Mesenchymal stem cell (in vitro differentiated cells and primary cell): ENCODE data around the gene SMYD5.

Source experiments
- DNase-seq: peaks from one replicate; pipeline ENCODE4 v3.0.0-alpha.2; 2013
- H2AFZ ChIP-seq: one replicate; pipeline ENCODE4 v1.6.1; 2013; ENCODE audit warnings: low read depth, mild to moderate bottlenecking, control low read depth, inconsistent platforms, low read length, moderate library complexity
- H2AK5ac ChIP-seq: 2 replicates; pipeline ENCODE4 v1.6.1; 2013; ENCODE audit warnings: low read length, moderate library complexity, mild to moderate bottlenecking, inconsistent platforms; ENCODE audit not compliant: severe bottlenecking
- H2BK120ac ChIP-seq: one replicate; pipeline ENCODE4 v1.6.1; 2013; ENCODE audit warnings: low read depth, mild to moderate bottlenecking, inconsistent platforms, low read length, moderate library complexity
- H2BK12ac ChIP-seq, 2 experiments: one replicate each; pipeline ENCODE4 v1.6.1; 2013; ENCODE audit warnings: inconsistent platforms in 2 of 2, low read length in 2 of 2, mild to moderate bottlenecking in 2 of 2, moderate library complexity in 2 of 2, control low read depth in 1 of 2
- H2BK15ac ChIP-seq: one replicate; pipeline ENCODE4 v1.6.1; 2013; ENCODE audit warnings: mild to moderate bottlenecking, low read depth, inconsistent platforms; ENCODE audit not compliant: poor library complexity, severe bottlenecking
- H2BK5ac ChIP-seq: 2 replicates; pipeline ENCODE4 v1.6.1; 2013; ENCODE audit warnings: low read depth, mild to moderate bottlenecking, low read length, control low read depth, inconsistent platforms; ENCODE audit not compliant: poor library complexity, severe bottlenecking
- H3K14ac ChIP-seq, 2 experiments: one replicate each; pipeline ENCODE4 v1.6.1; 2013; ENCODE audit warnings: inconsistent platforms in 2 of 2, low read length in 2 of 2, control low read depth in 1 of 2, mild to moderate bottlenecking in 1 of 2, moderate library complexity in 1 of 2
- H3K18ac ChIP-seq, 2 experiments: one replicate each; pipeline ENCODE4 v1.6.1; 2013; ENCODE audit warnings: inconsistent platforms in 2 of 2, low read length in 2 of 2, control low read depth in 1 of 2, low read depth in 1 of 2, mild to moderate bottlenecking in 1 of 2
- H3K23ac ChIP-seq, 2 experiments: one replicate each; pipeline ENCODE4 v1.6.1; 2013; ENCODE audit warnings: inconsistent platforms in 2 of 2, low read length in 2 of 2, mild to moderate bottlenecking in 2 of 2, moderate library complexity in 2 of 2, control low read depth in 1 of 2
- H3K27ac ChIP-seq: 2 replicates; pipeline ENCODE4 v1.5.1; 2013; ENCODE audit warnings: mild to moderate bottlenecking, moderate library complexity, low read length, control low read depth, inconsistent platforms; ENCODE audit not compliant: poor library complexity, severe bottlenecking
- H3K27me3 ChIP-seq, 2 experiments: 2 replicates each; pipeline versions ENCODE4 v1.6.1 to v1.7.0; 2013; ENCODE audit warnings: low read length in 2 of 2, mild to moderate bottlenecking in 2 of 2, moderate library complexity in 2 of 2, control low read depth in 1 of 2, inconsistent platforms in 1 of 2; ENCODE audit not compliant: control insufficient read depth in 1 of 2, insufficient read depth in 1 of 2
- H3K36me3 ChIP-seq, 2 experiments: 2 replicates each; pipeline versions ENCODE4 v1.6.1 to v1.7.0; 2013; ENCODE audit warnings: low read length in 2 of 2, control low read depth in 1 of 2, inconsistent platforms in 1 of 2, low read depth in 1 of 2, mild to moderate bottlenecking in 1 of 2; ENCODE audit not compliant: insufficient read depth in 2 of 2, control insufficient read depth in 1 of 2
- H3K4ac ChIP-seq, 2 experiments: one replicate each; pipeline ENCODE4 v1.6.1; 2013; ENCODE audit warnings: inconsistent platforms in 2 of 2, low read length in 2 of 2, mild to moderate bottlenecking in 2 of 2, moderate library complexity in 2 of 2, control low read depth in 1 of 2, low read depth in 1 of 2
- H3K4me1 ChIP-seq: 2 replicates; pipeline ENCODE4 v1.6.1; 2013; ENCODE audit warnings: low read depth, low read length, control low read depth; ENCODE audit not compliant: control insufficient read depth, insufficient read depth
- H3K4me2 ChIP-seq: 2 replicates; pipeline ENCODE4 v1.6.1; 2013; ENCODE audit warnings: low read length, mild to moderate bottlenecking, inconsistent platforms; ENCODE audit not compliant: poor library complexity, severe bottlenecking
- H3K4me3 ChIP-seq, 2 experiments: 2 replicates each; pipeline versions ENCODE4 v1.5.1 to v1.7.0; 2013; ENCODE audit warnings: low read length in 2 of 2, mild to moderate bottlenecking in 2 of 2, control low read depth in 1 of 2, low read depth in 1 of 2; ENCODE audit not compliant: insufficient read depth in 1 of 2
- H3K79me1 ChIP-seq: replicated peaks from 2 replicates; pipeline ENCODE4 v1.6.1; 2013; ENCODE audit warnings: mild to moderate bottlenecking, control low read depth, low read length, inconsistent platforms; ENCODE audit not compliant: poor library complexity, severe bottlenecking
- H3K9ac ChIP-seq: 2 replicates; pipeline ENCODE4 v1.7.0; 2013; ENCODE audit warnings: mild to moderate bottlenecking, low read length, moderate library complexity
- H3K9me3 ChIP-seq: 2 replicates; pipeline ENCODE4 v1.7.0; 2013; ENCODE audit warnings: mild to moderate bottlenecking, low read length; ENCODE audit not compliant: control insufficient read depth
- H4K8ac ChIP-seq: one replicate; pipeline ENCODE4 v1.6.1; 2013; ENCODE audit warnings: inconsistent platforms, mild to moderate bottlenecking, low read length, moderate library complexity
- H4K91ac ChIP-seq: one replicate; pipeline ENCODE4 v1.6.1; 2013; ENCODE audit warnings: mild to moderate bottlenecking, low read length, inconsistent platforms
- WGBS: methylation state at CpG from one replicate; pipeline ENCODE4 v1.1.7; 2013; ENCODE audit warnings: mixed read lengths; 5-methylcytosine and 5-hydroxymethylcytosine counted together

Gene SMYD5

GRCh38 chr2:73253400-73253799 lies 39.4 kb downstream of the SMYD5 start:
- no peak overlapping the region for H3K4ac ChIP-seq
- H3K4me2 ChIP-seq, result no peak overlapping the region
- DNase-seq, result no peak
- H4K8ac ChIP-seq, result no peak overlapping the region
- no peak overlapping the region for H2BK12ac ChIP-seq
- H2AK5ac ChIP-seq, result no peak overlapping the region
- no peak overlapping the region for H3K14ac ChIP-seq
- H3K79me1 ChIP-seq, result peaks cover 18% of the 10 kb centered on the region
- no peak overlapping the region for H2BK120ac ChIP-seq
- H2AFZ ChIP-seq, result no peak overlapping the region
- no peak overlapping the region for H4K91ac ChIP-seq
- 97% methylated on average over 2 of the region's 2 CpGs for WGBS
- H3K36me3 ChIP-seq, result peaks cover 69 to 78% of the 10 kb centered on the region in 2 experiments
- no peak overlapping the region for H2BK15ac ChIP-seq
- H3K4me1 ChIP-seq, result no peaks in the 10 kb centered on the region
- no peaks in the 10 kb centered on the region for H3K27me3 ChIP-seq
- H3K4me3 ChIP-seq, result no peak overlapping the region
- H3K18ac ChIP-seq, result no peak overlapping the region
- H3K9me3 ChIP-seq, result no peaks in the 10 kb centered on the region
- no peak overlapping the region for H3K27ac ChIP-seq
- H3K9ac ChIP-seq, result no peak overlapping the region
- H3K23ac ChIP-seq, result no peak overlapping the region
- H2BK5ac ChIP-seq, result no peak overlapping the region

DNA sequence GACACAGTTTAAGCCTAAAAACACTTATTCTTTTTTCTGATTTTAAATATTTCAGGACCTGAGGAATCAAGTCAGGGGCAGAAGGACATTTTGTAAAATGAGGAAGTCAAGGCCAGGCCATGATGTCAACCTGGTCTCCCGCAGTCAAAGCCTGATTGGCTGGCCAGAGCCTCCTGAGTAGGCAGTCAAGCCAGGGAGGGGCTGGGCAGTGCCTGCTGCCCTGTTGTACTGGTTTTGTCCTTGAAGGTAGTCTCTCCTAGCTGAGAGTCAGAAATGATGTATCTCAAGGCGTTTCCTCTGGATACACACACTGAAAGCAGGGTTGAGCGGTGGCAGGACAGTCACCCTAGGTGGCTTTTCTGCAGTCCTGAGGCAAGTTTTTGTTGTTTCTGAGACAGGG lies 39.9 kb downstream of the SMYD5 start:
- H3K79me1 ChIP-seq, result peaks cover 15% of the 10 kb centered on the region
- H3K27me3 ChIP-seq, result no peaks in the 10 kb centered on the region
- H2BK15ac ChIP-seq, result no peak overlapping the region
- H3K4me3 ChIP-seq, result no peak overlapping the region
- no peak overlapping the region for H4K91ac ChIP-seq
- no peaks in the 10 kb centered on the region for H3K4me1 ChIP-seq
- peaks cover 64 to 77% of the 10 kb centered on the region in 2 experiments for H3K36me3 ChIP-seq
- H3K4me2 ChIP-seq, result no peak overlapping the region
- no peak overlapping the region for H2BK120ac ChIP-seq
- no peak overlapping the region for H4K8ac ChIP-seq
- H3K18ac ChIP-seq, result no peak overlapping the region
- no peak overlapping the region for H3K4ac ChIP-seq
- H2AK5ac ChIP-seq, result no peak overlapping the region
- no peak for DNase-seq
- no peak overlapping the region for H3K14ac ChIP-seq
- no peak overlapping the region for H2BK12ac ChIP-seq
- H2AFZ ChIP-seq, result no peak overlapping the region
- WGBS, result 100% methylated on average over 3 of the region's 3 CpGs
- no peak overlapping the region for H3K9ac ChIP-seq
- no peak overlapping the region for H2BK5ac ChIP-seq
- H3K9me3 ChIP-seq, result no peaks in the 10 kb centered on the region
- H3K23ac ChIP-seq, result no peak overlapping the region
- no peak overlapping the region for H3K27ac ChIP-seq

DNA sequence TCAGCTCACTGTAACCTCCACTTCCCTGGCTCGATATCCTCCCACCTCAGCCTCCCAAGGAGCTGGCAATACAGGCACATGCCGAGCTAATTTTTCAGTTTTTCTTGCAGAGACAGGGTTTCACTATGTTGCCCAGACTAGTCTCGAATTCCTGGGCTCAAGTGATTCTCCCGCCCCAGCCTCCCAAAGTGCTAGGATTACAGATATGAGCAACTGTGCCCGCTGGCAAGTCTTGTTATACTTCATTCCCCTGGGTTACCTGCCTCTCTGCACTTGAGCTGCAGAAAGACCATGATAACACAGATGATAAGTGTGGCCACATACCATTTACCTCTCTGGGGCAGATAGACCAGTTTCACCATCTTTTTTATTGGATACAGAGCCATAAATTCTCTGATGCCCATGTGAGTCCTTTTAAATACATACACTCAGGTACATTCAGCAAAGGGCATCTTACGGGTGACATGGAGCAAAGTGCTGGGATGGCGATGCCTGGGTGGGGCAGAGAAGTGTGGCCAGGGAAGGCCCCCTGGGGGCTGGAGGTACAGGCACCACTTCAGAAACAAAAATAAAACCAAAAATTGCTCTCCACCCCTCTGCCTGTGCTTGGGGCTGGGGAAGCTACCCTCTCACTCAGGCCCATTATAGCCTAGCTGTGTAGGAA lies 40.4 kb downstream of the SMYD5 start:
- no peak overlapping the region for H3K9ac ChIP-seq
- no peaks in the 10 kb centered on the region for H3K9me3 ChIP-seq
- H3K27me3 ChIP-seq, result no peaks in the 10 kb centered on the region
- over 99% methylated on average over 5 of the region's 7 CpGs for WGBS
- no peak overlapping the region for H2BK15ac ChIP-seq
- H4K91ac ChIP-seq, result no peak overlapping the region
- H3K27ac ChIP-seq, result no peak overlapping the region
- H3K4me3 ChIP-seq, result no peak overlapping the region
- no peak overlapping the region for H3K14ac ChIP-seq
- no peak overlapping the region for H3K18ac ChIP-seq
- H3K36me3 ChIP-seq, result peaks cover 58 to 78% of the 10 kb centered on the region in 2 experiments
- no peak overlapping the region for H2BK120ac ChIP-seq
- DNase-seq, result no peak
- no peak overlapping the region for H3K4ac ChIP-seq
- H3K79me1 ChIP-seq, result peaks cover 13% of the 10 kb centered on the region
- H4K8ac ChIP-seq, result no peak overlapping the region
- H2AK5ac ChIP-seq, result no peak overlapping the region
- H2AFZ ChIP-seq, result no peak overlapping the region
- H2BK5ac ChIP-seq, result no peak overlapping the region
- no peak overlapping the region for H3K23ac ChIP-seq
- no peak overlapping the region for H3K4me2 ChIP-seq
- no peak overlapping the region for H2BK12ac ChIP-seq
- no peaks in the 10 kb centered on the region for H3K4me1 ChIP-seq

DNA sequence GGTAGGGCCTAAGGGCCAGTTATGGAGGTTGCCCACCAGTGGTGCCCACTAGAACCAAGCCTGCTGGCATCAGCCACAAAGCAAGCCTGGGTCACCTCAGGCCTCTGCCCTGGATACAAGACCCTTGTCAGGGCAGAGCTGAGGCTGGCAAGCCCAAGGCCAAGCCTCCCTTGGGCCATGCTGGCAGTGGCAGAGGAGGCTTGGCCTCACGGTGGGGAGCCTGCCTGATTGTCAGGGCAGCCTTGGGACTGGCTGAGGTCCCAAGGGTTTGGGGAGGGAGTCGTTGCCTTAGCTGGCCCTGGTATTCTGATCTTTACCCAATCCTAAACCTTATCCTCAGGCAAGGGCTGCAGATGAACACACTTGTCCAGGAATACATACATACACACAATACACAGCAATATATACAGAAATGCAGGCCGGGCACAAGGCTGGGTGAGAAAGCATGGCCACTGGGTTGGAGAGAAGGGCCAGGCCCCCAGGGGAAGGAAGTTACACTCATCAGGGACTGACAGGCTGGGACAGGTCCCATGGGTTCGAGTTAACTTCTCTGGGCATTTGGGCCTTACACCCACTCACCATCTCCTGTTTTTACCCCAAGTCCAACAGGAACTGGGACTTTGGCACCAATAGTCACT lies 41.1 kb downstream of the SMYD5 start:
- H3K14ac ChIP-seq, result no peak overlapping the region
- 95% methylated on average over 1 of the region's 4 CpGs for WGBS
- no peak overlapping the region for H3K4me2 ChIP-seq
- no peak for DNase-seq
- no peak overlapping the region for H2BK5ac ChIP-seq
- H2AK5ac ChIP-seq, result no peak overlapping the region
- H3K9ac ChIP-seq, result no peak overlapping the region
- H3K36me3 ChIP-seq, result peaks cover 52 to 72% of the 10 kb centered on the region in 2 experiments
- no peak overlapping the region for H3K4ac ChIP-seq
- no peak overlapping the region for H3K27ac ChIP-seq
- no peaks in the 10 kb centered on the region for H3K4me1 ChIP-seq
- H2BK12ac ChIP-seq, result no peak overlapping the region
- H3K9me3 ChIP-seq, result no peaks in the 10 kb centered on the region
- no peak overlapping the region for H4K91ac ChIP-seq
- no peak overlapping the region for H3K23ac ChIP-seq
- H4K8ac ChIP-seq, result no peak overlapping the region
- no peak overlapping the region for H2BK120ac ChIP-seq
- H3K18ac ChIP-seq, result no peak overlapping the region
- H3K79me1 ChIP-seq, result peaks cover 8% of the 10 kb centered on the region
- no peak overlapping the region for H3K4me3 ChIP-seq
- H2AFZ ChIP-seq, result no peak overlapping the region
- no peaks in the 10 kb centered on the region for H3K27me3 ChIP-seq
- H2BK15ac ChIP-seq, result no peak overlapping the region
